Fibroblast of villous mesenchyme (primary cell): ENCODE results near the gene SLC22A3. TPM values are rescaled to one million over a fixed set of nuclear protein-coding genes. Genes with fewer than 3 reads are reported as not detected.
A peak's percentile ranks its signal among the peaks of the same experiment; 100 is the strongest.

Experiments
- DNase-seq: peaks from one replicate; pipeline ENCODE4 v3.0.0-alpha.2; 2010; ENCODE audit warnings: low read depth
- H3K4me3 ChIP-seq: 2 replicates; pipeline ENCODE4 v1.5.1; 2011; ENCODE audit warnings: low read depth, mild to moderate bottlenecking, low read length
- total RNA-seq: library from RNA; depleted of rRNA; stranded (reverse); fragments of >200 nt; gene quantifications from 2 replicates; pipeline ENCODE4 v1.2.3, GENCODE V29; 2012
- TF ChIP-seq, protein P1 (sequence below): IDR thresholded peaks from 2 replicates; pipeline ENCODE4 v1.5.1; 2012; ENCODE audit warnings: low read depth, mild to moderate bottlenecking, low read length; ENCODE audit not compliant: insufficient read depth

Gene SLC22A3
- total RNA-seq, 1 donor = 1.3 TPM

DNA sequence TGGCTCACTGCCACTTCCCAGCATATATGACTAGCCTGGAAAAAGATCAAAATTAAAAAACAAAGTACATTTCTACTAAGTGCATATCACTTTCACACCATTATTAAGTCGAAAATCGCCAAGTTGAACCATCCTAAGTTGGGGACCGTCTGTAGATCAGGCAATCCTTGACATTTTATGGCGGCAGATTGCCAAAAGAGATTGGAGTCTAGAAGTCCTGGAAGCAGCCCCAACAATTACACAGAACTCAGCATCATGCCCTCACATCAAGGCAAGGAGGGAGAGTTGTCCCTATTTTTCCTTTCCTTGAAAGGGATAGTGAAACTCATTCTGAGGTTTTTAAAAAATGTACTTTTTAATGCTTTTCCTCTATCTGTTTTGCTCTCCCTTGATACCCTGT is 30.7 kb downstream of the SLC22A3 start:
- TF ChIP-seq, protein P1, sequence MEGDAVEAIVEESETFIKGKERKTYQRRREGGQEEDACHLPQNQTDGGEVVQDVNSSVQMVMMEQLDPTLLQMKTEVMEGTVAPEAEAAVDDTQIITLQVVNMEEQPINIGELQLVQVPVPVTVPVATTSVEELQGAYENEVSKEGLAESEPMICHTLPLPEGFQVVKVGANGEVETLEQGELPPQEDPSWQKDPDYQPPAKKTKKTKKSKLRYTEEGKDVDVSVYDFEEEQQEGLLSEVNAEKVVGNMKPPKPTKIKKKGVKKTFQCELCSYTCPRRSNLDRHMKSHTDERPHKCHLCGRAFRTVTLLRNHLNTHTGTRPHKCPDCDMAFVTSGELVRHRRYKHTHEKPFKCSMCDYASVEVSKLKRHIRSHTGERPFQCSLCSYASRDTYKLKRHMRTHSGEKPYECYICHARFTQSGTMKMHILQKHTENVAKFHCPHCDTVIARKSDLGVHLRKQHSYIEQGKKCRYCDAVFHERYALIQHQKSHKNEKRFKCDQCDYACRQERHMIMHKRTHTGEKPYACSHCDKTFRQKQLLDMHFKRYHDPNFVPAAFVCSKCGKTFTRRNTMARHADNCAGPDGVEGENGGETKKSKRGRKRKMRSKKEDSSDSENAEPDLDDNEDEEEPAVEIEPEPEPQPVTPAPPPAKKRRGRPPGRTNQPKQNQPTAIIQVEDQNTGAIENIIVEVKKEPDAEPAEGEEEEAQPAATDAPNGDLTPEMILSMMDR = no peak
- no peak overlapping the region for H3K4me3 ChIP-seq
- DNase-seq = peak; percentile 26

DNA sequence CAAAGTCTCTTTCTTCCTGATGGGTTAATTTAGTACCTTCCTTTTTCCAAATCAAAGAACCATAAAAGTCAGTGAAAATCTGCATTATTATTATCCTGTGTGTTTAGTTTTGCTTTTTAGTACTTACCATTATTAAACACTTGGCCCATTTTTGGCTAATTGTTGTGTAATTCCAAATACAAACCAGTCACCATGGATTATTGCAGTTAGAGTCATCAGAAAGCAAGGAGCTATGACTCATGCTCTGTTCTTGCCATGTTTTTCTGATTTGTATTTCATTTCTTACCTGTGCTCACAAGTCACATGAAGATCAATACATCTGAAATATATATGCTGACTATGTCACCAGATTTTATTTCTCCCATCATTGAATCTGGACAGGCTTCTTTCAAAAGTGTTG is 31.3 kb downstream of the SLC22A3 start:
- TF ChIP-seq, protein P1 = no peak
- DNase-seq = peak; percentile 76
- no peak overlapping the region for H3K4me3 ChIP-seq

DNA sequence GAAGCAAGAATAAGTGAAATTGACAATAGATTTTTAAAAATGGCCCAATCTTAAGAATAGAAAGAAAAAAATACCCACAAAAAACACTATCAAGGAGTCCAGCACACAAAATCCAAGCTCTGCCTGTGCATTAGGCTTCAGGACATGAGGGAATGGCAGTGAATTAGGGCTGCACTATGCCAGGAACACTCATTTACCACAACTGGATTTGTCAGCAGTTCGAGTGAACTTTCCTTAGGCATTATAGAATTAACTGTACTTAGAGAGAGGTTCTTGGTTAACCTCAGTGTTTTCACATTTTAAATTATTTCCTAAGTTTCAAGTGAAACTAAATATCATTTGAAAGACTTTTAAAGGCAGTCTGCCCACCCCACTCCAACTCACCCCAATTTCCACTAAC is 34.8 kb downstream of the SLC22A3 start:
- TF ChIP-seq, protein P1 = no peak
- no peak overlapping the region for H3K4me3 ChIP-seq
- peak; percentile 40 for DNase-seq

DNA sequence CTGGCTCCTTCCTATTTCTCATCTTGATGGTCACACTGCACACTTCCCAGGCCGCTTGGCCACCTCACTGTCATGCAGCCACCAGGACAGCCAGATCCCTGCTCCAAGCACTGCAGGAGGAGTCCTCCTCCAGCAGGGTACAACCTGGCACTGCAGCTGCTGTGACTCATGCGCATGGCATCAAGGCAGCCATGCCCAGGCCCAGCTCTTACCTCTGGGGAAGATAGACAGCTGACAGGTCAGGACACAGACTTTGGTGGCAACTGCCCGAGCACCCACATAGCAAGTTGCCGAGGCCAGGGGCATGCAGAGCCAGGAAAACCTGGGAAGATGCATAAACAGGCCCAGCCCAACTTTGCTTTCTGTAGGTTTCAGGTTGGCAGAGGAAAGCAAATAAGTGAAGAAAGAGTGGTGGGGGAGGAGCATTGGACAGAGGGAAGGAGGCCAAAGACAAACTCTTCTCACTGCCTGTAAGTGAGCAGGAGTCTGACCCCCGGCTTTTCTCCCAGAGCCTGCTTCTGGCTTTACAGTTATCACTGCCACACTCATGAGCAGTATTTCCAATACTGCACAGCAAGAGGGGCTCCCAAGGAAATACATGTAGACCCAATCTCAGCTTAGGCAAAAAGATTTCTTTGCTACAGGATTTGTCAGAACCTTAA is 38.8 kb downstream of the SLC22A3 start:
- no peak overlapping the region for H3K4me3 ChIP-seq
- TF ChIP-seq, protein P1 = no peak
- peak; percentile 10 for DNase-seq

DNA sequence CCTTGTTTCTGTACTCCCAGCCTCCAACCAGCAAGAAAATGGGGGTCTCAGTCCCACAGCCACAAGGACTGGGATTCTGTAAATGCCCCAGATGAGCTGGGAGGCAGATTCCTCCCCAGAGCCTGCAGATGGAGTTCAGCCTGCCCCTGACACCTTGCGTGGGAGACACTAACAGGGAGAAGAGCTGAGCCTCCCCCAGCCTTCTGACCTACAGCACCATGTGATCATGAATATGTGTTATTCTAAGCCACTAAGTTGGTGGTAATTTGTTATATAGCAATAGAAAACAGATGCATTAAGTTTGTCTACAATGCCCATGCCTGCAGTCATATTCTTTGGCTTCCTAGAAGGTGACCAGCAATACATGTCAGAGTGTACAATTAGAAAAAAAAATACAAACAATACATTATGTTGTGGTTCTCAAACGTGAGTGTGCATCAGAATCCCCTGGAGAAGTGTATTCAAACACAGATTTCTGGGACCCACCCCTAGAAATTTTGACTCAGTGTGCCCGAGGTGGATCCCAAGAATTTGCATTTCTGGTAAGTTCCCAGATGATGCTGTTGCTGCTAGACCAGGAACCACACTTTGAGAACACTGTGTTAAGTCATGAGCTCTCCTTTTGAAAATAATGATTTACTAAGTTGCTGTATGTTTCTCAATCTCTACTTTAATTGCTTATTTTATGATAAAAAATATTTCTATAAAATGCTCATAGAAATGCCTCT is 39.9 kb downstream of the SLC22A3 start:
- no peak overlapping the region for H3K4me3 ChIP-seq
- TF ChIP-seq, protein P1 = no peak
- DNase-seq = peak; percentile 51

DNA sequence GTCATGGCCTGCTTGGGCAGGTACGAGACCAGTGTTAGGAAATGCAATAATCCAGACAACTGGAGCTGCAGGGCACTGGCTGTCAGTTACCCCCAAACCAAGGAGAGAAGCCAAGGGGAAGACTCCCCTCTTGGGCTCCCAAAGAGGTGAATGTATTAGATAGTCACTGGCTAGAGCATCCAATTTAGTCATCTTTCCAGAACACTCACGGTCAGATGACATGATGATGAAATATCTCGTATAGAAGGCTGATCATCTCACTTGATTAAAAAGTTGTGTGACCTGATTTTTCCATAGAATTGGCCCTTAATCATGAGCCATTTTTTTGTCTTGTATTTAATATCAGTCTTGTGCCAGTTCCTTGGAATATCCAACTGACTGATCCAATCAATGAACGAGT is 40.7 kb downstream of the SLC22A3 start:
- no peak for DNase-seq
- TF ChIP-seq, protein P1 = no peak
- no peak overlapping the region for H3K4me3 ChIP-seq
